SK-N-SH treated with all-trans-retinoic acid at 6 μM for 48 hours (cell line): Measurements from ENCODE around the gene TGFB2.

Experiments used
- ESRRG ChIP-seq: fragments of 250-450 bp; sonication (Bioruptor Pico); IDR thresholded peaks from 2 replicates; pipeline ENCODE4 v1.6.1; 2021; ENCODE audit warnings: mild to moderate bottlenecking
- ISL1 ChIP-seq: fragments of 250-450 bp; sonication (Bioruptor Pico); IDR thresholded peaks from 2 replicates; pipeline ENCODE4 v2.1.2; 2022; ENCODE audit warnings: mild to moderate bottlenecking, moderate library complexity
- PPARA ChIP-seq: fragments of 250-450 bp; sonication (Bioruptor Pico); IDR thresholded peaks from 2 replicates; pipeline ENCODE4 v1.5.0; 2020; ENCODE audit warnings: mild to moderate bottlenecking, borderline replicate concordance
- TCF4 ChIP-seq: fragments of 250-450 bp; sonication (Bioruptor Pico); IDR thresholded peaks from 2 replicates; pipeline ENCODE4 v1.8.0; 2021; ENCODE audit warnings: mild to moderate bottlenecking, moderate library complexity, borderline replicate concordance
- ZC3H10 ChIP-seq: fragments of 250-450 bp; sonication (Bioruptor Pico); IDR thresholded peaks from 2 replicates; pipeline ENCODE4 v1.5.1; 2021; ENCODE audit warnings: mild to moderate bottlenecking, moderate library complexity
- ZFP30 ChIP-seq: fragments of 450-650 bp; formaldehyde crosslinking; IDR thresholded peaks from 2 replicates; pipeline ENCODE4 v1.5.0; 2022; ENCODE audit warnings: mild to moderate bottlenecking, moderate library complexity
- ZNF565 ChIP-seq: fragments of 450-650 bp; formaldehyde crosslinking; conservative IDR thresholded peaks from 2 replicates; pipeline ENCODE4 v1.5.0; 2020; ENCODE audit warnings: low read depth, mild to moderate bottlenecking, moderate library complexity
- TF ChIP-seq, protein P1 (sequence below): fragments of 250-450 bp; sonication (Bioruptor Pico); IDR thresholded peaks from 2 replicates; pipeline ENCODE4 v1.5.1; 2020; ENCODE audit warnings: low read depth, mild to moderate bottlenecking, moderate library complexity
- TF ChIP-seq, protein P2 (sequence below): fragments of 250-450 bp; sonication (Bioruptor Pico); IDR thresholded peaks from 2 replicates; pipeline ENCODE4 v1.8.0; 2020; ENCODE audit warnings: mild to moderate bottlenecking, moderate library complexity, borderline replicate concordance

DNA sequence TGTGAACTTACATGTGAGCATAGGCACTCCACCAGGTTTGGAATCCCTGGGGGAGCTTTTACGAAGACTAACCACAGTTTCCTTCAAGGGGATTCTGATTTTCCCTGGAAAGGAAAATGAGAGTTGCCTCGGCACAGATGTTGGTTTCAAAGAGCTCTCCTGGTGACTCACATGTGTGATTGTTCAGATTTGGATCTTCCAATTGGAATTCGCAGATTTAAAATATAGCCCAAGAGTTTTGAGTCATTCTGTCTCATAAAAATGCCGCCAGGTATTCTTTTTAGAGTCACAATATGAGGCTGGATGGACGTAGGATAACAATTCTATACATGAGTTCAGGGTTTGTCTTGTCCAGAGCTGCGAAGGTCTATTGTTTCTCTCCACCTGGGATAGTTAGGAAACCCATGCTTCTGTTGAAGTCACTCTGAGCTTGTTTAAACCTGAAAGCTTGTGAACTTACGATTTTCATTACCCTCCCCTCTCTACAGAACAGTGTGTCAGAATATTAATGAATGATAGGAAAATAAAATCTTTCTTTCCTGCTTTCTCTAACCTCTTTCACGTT is 64.9 kb downstream of the TGFB2 start:
- TF ChIP-seq, protein P1, sequence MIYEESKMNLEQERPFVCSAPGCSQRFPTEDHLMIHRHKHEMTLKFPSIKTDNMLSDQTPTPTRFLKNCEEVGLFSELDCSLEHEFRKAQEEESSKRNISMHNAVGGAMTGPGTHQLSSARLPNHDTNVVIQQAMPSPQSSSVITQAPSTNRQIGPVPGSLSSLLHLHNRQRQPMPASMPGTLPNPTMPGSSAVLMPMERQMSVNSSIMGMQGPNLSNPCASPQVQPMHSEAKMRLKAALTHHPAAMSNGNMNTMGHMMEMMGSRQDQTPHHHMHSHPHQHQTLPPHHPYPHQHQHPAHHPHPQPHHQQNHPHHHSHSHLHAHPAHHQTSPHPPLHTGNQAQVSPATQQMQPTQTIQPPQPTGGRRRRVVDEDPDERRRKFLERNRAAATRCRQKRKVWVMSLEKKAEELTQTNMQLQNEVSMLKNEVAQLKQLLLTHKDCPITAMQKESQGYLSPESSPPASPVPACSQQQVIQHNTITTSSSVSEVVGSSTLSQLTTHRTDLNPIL (CRISPR knock-in tag), result no peak
- TF ChIP-seq ISL1 (no peak), ZC3H10 (CRISPR knock-in tag) (no peak), ZNF565 (no peak), TCF4 (CRISPR knock-in tag) (no peak), ESRRG (no peak), ZFP30 (CRISPR knock-in tag) (no peak), PPARA (CRISPR knock-in tag) (no peak)
- TF ChIP-seq, protein P2, sequence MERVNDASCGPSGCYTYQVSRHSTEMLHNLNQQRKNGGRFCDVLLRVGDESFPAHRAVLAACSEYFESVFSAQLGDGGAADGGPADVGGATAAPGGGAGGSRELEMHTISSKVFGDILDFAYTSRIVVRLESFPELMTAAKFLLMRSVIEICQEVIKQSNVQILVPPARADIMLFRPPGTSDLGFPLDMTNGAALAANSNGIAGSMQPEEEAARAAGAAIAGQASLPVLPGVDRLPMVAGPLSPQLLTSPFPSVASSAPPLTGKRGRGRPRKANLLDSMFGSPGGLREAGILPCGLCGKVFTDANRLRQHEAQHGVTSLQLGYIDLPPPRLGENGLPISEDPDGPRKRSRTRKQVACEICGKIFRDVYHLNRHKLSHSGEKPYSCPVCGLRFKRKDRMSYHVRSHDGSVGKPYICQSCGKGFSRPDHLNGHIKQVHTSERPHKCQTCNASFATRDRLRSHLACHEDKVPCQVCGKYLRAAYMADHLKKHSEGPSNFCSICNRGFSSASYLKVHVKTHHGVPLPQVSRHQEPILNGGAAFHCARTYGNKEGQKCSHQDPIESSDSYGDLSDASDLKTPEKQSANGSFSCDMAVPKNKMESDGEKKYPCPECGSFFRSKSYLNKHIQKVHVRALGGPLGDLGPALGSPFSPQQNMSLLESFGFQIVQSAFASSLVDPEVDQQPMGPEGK (CRISPR knock-in tag), result no peak
